ENCODE measurements around the gene TSPAN15.
"Not testable (repeated sequence)": the region's sequence is repeated elsewhere in the genome, so short reads cannot be mapped to it uniquely, and the experiment has no call there.

TSPAN15 gene

DNA sequence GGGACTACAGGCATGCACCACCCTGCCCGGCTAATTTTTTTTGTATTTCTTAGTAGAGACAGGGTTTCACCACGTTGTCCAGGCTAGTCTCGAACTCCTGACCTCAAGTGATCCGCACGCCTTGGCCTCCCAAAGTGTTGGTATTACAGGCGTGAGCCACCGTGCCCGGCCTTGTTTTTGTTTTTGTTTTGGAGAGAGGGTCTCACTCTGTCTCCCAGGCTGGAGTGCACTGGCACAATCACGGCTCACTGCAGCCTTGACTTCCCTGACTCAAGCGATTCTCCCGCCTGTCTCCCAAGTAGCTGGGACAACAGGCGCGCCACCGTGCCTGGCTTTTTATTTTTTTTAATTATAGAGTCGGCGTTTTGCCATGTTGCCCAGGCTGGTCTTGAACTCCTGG lies 870 bp upstream of the TSPAN15 start:
- DNase-seq, result not testable (repeated sequence)

DNA sequence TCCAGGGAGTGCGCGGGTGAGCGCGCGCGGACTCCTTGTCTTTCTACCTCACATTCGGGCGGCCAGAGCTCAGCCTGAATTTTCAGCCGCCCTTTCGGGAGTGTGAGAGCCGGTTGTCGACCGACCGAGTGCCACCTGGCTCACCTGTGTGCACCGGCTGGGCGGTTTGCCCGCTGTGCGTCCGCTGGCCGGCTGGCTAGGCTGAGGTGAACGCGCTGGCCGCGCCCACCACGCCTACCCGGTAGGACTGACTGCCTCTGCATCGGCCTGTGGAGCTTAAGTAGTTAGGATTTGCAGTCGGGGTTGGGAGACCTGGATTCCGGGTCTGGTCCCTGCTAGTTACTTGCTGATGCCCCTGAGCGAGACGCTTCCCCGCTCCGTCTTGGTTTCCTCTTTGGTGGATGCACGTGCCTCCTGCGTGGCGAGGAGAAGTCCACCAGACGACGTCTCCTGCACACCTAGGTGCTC lies 553 bp downstream of the TSPAN15 start:
- DNase-seq, result no peak

DNA sequence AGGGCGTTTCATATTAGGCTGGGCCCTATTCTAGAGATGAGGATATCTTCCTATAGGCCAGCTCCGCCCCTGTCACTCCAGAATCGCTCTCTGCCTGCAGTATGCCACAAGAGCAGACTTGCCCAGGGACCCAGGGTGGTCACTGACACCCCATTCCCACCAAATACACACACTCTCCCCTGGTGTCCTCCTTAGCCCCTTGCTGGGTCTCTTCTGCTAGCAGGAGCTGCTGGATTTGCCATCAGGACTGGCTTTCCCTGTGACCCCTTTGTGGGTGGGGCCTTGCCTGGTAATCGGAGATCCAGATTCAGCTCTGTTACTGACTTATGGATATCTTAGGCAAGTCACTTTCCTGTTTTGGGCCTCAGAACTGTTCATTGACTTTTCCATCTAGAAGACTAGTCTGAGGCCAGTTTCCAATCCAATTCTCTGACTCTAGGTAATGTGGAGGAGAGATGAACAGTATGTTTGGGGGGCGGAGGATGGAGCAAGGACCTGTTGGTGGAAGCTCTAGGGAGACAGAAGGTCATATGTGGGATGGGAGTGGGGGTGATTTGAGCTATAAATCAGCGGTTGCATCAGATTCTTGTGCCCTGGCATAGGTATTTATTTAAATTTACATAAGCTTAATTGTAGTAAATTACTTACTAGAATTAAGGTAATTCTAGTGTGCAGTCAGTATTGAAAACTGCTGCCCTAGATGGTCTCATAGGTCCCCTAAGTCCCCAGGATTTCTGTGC lies 1.6 kb downstream of the TSPAN15 start:
- no peak for DNase-seq

DNA sequence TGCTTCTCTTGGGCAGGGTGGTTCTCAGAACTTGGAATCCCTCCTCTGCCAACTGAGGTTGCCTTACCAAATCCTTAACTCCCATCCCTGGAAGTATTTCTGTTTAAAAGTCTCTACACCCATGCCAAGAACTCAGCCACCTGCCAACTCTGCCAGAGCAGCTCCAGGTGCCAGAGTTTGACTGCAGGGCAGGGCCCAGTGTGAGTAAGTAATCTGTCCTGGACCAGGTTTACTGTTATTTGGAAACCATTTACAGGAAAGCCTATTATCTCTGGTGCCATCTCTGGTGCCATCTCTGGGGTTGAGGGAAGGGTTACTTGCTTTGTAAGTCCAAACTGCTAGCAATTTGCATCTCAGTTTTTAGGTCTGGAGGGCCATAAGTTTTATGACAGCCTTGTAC lies 2.5 kb downstream of the TSPAN15 start:
- no peak for DNase-seq

DNA sequence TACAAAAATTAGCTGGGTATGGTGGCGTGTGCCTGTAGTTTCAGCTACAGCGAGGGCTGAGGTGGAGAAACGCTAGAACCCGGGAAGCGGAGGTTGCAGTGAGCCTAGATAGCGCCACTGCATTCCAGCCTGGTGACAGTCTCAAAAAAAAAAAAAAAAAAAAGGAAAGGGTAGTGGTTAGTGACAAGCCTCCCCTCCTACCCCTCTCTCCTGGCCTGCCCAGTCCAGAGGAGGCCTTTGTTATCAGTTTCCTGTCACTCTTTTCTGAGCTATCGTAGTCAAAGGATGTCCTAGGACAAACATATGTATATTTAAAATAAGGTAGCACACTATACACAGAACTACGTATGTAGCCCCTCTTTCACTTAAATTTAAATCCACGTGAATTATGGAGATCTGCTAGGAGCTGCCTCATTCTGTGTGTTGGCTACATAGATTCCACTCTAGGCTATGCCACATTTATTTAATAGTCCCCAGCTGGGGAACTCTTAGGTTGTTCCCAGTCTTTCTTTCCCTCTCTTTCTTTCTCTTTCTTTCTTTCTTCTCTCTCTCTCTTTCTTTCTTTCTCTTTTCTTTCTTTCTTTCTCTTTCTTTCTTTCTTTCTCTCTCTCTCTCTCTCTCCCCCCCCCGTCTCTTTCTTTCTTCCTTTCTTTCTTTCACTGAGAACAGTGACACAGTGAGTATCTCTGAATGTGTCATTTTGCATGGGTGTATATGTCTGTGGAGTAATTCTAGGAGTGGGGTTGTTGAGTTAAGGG lies 3.9 kb downstream of the TSPAN15 start:
- no peak for DNase-seq

DNA sequence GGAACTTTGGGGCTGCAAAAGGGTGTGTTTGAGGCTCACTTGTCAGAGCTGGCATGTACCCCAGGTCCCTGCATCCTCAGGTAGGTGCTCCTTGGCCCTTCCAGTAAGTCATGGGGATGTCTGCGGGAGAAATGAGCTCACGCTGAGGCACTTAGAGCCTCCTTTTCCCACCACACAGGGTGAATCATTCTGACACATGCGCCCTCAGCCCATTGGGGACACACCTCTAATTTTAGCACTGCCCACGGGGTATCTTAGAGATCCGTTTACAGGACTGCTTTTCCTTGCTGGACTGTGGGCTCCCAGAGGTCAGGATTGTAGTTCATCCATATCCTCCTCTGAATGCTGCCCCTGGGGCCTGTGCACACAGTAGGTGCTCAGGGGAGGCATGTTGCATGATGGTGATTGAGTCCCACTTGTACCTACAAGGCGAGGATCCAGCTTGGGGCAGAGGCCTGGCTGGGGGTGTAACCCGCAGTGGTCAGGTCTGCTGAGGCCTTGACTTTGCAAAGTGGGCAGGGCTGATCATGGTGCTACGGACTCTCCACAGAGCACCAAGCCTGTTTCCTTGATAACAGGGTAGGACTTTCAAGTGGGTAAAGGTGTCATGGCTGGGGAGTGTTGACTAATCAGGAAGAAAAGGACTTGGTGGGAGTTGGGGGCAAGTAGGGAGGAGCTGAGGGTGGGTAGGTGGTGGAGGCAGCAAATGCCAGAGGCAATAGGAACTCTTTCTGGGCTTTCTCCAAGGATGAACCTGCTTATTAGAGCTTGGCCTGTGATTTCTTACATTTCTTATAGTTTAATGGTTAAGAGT lies 5.8 kb downstream of the TSPAN15 start:
- no peak for DNase-seq

DNA sequence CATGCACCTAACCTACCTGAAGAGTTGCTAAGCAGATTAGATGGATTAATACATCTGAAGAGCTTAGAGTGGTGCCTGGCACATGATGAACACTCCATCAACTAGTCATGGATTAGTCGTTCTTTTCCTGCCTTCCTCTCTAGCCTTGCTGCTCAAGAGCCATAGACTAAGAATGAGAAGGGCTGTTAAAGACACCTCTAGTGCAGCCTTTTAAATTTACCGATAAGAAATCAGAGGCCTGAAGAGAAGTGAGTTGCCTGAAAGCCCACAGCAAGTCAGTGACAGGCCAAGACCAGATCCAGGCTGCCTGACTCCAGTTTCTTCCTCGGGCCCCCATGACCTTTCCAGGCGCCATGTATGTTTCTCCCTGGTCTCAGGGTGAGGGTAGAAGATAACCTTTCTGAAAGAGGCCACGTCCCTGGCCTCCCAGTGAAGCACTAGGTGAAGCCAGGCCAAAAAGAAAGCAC lies 6.5 kb downstream of the TSPAN15 start:
- DNase-seq, result no peak

DNA sequence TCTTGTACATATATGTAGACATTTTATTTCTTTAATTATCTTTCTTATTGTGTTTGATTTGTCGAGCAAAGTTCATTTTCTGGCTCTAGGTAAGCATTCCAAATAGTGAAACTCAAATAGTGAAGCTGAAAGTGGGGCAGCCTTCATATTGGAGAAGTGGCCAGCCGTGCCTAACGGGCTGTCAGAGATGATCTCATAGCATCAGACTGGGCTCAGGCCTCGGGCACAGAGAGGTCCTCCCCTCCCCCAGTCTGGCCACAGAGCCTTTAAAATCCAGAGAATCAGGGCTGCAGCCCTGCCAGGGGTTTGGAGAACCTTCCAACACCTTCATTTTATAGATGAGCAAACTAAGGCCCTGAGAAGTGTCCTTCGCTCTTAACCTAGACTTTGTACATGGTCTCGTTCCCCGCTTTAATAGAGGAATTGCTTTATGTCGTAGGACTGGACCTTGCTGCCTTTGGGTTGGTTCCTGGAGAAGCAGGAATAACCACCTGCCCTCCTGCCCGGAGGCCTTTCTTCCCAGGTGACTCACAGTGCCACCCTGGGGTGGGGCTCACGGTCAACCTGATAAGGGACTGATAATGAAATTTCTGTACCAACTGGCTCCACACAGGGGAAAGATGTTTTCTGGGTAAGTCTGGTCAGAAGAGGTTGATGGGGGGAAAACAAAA lies 7.3 kb downstream of the TSPAN15 start:
- no peak for DNase-seq

DNA sequence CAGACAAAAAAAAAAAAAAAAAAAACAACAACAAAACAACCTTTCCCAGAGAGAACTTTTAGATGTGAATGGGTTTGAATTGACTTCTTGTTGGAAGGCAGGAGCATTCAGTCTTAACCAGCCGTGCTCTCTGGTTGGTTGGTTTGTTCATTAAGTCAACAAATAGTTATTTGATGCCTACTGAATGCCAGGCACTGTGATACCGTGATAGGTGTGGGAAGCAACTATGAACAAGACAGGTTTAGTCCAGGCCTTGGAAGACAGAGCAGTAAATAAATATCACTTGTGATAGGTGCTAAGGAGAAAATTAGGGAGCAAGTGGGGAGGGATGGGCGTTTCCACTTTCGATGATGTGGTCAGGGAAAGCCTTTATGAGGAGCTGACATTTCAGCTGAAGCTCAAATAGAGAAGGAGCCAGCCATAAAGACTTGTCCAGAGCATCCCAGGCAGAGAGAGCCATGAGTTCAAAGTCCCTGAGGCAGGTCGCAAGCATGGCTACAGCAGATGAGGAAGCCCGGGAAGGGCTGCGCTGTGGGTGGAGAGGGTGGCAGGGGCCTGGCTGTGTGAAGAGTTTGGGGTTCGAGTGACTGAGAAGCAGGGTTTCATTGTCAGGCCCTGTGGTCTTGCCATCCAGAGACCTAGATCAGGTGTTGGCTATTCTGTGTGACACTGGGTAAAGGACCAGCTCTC lies 8.0 kb downstream of the TSPAN15 start:
- no peak for DNase-seq

DNA sequence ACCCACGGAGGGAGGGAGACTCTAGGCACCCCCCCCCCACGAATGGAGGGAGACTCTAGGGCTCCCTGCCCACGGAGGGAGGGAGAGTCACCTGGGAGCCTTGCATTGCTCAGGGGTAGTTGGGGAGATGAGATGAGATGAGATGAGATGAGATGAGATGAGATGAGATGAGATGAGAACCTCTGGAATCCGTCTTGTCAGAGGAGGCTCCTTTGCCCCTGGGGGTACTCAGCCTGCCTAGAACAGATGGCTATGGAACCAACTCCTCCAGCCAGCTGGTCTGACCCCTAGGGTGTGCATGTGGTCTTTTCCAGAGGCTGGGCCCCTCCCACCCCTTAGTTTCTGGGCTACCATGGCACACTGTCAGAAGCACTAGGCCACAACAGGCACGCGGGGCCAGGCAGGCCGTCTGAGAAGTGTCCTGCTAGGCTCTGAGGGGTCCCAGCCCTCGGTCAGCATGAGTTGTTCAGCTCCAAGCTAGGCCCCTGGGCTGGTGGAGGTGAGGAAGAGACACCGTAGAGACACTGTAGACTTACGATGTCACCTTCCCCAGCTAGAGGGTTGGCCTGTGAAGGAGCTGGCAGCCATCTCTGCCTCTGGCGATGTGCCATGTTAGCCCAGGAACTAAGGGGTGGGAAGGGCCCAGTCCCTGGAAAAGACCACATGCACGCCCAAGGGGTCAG lies 8.8 kb downstream of the TSPAN15 start:
- no peak for DNase-seq

DNA sequence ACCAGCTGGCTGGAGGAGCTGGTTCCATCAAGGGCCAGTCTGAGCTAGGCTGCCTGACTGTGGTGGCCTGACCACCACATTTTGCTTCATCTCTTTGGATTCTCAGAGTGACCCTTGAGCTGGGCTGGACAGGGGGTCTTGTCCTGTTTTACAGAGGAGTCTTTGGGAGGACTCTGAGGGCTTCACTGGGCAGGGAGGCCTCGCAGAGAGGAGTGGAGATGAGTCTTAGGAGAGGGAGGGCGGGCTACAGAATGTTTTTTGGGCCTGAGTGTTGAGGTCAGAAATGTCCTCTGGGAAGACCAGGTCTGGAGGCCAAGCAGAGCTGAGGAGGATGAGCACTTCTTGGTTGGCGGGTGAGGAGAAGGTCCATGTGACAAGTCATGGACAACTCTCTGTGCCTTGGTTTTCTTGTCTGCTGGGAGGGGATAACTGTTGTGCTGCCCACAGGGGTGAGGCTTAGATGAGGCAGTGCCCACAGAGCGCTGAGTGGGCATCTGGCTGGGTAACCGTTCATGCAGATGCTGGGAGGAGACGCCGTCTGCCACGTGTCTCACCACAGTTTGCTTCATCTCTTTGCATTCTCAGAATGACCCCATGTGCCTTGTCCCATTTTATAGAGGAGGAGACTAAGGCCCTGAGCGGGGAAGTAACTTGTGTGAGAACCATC lies 9.4 kb downstream of the TSPAN15 start:
- DNase-seq, result no peak

DNA sequence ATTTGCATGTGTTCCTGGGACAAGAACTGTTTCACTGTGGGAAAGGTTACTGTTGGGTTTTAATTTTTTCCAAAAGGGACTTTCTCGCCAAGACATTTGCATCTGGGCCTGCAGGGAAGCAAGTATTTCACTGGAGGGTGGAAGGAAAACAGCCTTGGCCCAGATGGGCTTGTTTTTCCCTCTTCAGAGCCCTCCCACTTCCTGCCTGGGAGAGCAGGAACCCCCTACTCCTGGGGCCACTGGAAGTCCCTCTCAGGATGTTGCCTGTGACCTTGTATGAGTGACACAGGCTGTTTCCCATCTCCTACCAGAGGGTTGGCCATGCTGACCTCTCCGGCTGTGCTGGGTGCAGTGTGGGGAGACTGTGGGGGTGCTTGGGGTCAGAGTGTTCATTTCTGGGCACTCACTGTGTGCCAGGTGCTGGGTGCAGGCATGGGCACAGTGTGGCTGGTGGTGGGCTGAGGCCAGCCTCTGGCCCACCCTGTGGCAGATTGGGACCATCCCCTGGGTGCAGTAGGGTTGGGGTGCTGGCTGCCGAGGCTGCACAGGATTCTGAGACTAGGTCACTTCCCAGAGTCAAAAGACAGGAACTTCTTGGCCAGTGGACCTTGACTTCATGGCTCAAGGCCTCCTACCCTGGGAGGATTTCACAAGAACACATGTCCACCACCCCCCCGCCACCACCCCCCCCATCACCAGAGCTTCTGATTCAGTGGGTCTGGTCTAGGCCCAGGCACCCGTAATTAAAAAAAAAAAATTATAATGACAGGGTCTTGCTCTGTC lies 10.2 kb downstream of the TSPAN15 start:
- no peak for DNase-seq

DNA sequence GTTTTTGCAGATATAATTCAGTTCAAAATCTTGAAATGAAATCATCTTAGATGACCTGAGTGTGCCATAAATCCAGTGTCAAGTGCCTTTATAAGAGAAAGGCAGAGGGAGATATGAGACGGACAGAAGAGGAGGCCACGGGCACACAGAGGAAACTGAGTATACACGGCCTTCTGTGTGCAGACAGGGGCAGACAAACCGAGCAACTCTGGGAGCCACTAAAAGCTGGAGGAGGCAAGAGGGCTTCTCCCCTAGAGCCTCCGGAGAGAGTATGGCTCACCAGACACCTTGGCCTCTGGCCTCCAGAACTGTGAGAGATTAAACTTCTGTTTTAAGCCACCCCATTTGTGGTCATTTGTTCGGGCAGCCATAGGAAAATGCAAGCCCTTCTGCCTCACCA lies 12.6 kb downstream of the TSPAN15 start:
- no peak for DNase-seq

DNA sequence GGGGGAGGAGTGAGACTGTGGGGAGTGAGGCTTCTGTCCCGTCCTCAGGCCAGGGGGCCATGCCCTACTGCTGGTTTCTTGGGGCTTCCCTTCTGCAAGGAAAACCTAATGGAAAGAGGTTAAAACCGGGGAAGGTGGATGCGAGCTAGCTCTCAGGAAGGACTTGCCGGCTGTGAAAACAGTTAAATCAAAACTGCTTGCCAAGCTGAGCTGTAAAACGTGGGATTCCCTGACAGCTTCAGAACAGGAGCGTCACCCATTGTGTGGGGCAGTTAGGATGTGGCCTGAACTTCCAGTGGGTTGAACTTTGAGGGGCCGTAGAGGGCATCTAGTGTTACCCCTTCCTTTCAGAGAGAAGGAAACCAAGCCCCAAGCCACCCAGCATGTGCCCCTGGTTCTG lies 13.1 kb downstream of the TSPAN15 start:
- DNase-seq, result no peak

DNA sequence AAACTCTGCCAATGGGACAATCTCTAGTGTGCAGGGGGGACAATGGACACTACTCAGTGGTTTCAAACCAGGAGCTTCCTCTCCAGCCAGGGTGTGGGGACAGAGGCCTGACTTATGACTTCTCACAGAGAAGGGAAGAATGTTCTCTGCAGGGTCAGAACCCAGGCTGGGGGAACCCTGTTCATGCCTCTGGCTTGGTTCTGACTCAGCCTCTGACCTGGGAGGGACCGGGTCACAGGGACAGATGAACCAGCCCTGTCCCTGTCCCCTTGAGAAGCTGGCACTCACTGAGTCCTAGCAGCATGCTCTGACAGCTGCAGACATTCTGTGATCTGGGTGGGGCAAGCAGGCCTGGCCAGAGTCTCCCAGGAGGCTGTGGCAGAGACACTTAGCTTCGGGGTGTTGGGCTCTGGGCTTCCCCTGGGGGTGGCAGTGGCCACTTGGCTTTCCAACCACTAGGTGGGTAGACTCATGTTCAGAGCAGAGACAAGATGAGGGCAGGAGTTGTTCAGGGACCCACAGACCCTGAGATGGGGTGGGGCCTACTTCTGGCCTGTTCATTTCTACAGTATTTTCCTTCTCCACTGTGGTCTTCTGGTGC lies 13.6 kb downstream of the TSPAN15 start:
- no peak for DNase-seq

DNA sequence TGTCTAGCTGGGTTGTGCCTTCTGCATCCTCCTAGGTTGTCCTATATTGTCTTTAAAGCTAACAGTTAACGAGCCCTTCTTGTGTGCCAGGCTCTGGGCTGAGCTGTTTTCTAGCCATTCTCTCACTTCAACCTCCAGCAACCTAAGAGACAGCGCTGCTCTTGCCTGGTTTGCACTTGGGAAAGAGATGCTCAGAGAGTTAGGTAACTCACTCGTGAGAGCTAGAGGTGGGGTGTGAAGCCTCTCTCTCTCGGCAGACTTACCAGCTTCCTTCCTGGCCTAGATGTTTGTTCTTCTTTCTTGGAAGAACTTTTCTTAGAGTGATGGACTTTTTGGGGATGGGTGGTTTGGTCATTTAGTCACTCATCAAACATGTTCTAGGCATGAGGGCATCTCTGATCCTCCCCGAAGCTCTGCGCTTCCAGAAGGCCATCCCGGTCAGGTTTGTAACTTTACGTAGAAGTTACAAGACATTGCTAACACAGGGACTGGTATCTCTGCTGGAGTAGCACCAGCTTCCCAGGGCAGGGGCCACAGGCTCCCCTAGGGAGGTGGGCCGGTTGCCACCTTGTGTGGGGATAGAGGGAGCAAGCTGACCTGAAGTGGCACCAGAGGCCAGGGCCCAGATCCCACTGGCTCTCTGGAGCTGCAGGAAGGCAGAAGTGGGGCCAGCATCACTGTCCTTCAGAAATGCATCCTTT lies 14.3 kb downstream of the TSPAN15 start:
- DNase-seq, result no peak

DNA sequence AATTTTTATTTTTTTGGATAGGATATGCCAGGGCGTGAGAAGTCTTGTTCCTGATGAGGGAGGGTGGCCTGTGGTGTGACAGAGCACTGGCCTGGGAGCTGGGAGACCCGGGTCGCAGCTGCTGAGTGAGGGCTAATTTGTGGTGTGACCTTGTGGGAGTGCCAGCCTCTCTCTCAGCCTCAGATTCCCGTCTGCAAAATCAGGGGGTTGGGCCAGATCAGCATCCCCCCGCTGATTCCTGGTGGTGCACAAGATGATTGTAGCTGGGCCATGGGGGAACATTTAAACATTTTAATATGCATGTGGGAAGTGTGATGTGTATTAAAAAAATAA lies 14.9 kb downstream of the TSPAN15 start:
- no peak for DNase-seq

DNA sequence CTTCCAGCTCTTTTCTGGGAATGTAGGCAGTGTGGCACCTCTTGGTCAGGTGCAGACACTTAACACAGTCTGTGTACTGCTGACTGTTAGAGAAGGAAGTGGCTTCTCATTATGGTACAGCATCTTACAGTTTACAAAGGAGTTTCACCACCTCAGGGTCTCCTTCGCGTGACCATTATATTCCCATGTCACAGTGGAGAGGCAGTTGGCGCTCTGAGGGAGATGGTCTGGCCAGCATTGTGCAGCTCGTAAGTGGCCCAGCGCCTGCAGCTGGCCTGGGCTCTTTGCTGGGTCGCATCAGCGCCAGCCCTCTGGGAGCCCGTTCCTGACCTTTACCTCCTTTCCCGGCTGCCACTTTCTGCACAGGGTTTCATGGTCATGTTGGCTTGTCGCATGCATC lies 15.4 kb downstream of the TSPAN15 start:
- no peak for DNase-seq
